ENCODE data around the gene PYGO2.
"Not testable (repeated sequence)": the region's sequence is repeated elsewhere in the genome, so short reads cannot be mapped to it uniquely, and the experiment has no call there.

Gene PYGO2

DNA sequence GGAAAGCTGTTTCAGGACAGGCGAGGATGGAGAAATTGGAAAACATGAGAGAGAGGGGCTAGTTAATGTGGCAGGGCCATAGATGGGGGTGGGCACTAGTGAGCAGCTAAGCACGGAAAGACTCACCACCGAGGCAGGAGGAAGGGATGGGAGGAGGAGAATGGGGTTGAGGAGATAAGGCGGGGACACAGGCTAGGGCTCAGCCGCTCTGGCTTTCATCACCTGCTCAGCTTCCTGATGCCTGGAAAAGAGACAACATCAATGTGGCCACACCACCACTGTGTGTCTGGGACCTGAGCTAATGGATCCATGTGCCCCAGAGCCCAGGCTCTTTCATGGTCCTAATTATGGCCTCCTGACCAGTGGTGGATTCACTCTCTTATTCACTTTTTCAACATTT is 52.6 kb downstream of the PYGO2 start:
- no peak for DNase-seq (ENCODE audit: low read depth)
- TF ChIP-seq, protein P1, sequence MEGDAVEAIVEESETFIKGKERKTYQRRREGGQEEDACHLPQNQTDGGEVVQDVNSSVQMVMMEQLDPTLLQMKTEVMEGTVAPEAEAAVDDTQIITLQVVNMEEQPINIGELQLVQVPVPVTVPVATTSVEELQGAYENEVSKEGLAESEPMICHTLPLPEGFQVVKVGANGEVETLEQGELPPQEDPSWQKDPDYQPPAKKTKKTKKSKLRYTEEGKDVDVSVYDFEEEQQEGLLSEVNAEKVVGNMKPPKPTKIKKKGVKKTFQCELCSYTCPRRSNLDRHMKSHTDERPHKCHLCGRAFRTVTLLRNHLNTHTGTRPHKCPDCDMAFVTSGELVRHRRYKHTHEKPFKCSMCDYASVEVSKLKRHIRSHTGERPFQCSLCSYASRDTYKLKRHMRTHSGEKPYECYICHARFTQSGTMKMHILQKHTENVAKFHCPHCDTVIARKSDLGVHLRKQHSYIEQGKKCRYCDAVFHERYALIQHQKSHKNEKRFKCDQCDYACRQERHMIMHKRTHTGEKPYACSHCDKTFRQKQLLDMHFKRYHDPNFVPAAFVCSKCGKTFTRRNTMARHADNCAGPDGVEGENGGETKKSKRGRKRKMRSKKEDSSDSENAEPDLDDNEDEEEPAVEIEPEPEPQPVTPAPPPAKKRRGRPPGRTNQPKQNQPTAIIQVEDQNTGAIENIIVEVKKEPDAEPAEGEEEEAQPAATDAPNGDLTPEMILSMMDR (conservative IDR thresholded peaks at IDR 0.05; ENCODE audit: low read length): no peak
- H3K4me3 ChIP-seq (ENCODE audit: low read length): no peak overlapping the region

DNA sequence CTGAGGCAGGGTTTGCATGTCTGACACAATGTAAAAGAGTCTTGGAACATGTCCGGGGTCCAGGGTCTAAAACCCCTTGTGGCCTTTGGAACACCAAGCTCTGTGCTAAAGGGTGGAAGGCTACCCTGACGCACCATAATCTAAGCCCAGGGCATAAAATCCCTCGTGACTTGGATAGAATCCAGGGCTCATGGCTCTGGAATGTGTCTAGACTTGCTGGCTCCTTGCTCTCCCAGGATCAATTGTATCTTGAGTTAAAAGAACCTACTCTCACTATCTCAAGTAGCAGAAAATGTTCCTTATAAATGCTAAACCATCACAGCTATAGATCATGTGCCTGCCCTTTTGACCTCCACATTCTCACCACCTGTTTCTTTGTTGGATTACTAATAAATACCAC is 53.5 kb downstream of the PYGO2 start:
- not testable (repeated sequence) for H3K4me3 ChIP-seq (ENCODE audit: low read length); DNase-seq (ENCODE audit: low read depth)

Measured in AG10803 (cell line).